AG04450 (cell line): ENCODE measurements around the gene PRM3. TPM values are rescaled to one million over a fixed set of nuclear protein-coding genes. Genes with fewer than 3 reads are reported as not detected.
A peak's percentile ranks its signal among the peaks of the same experiment; 100 is the strongest.

ENCODE experiments used
- CTCF ChIA-PET: fragments of 300-600, 350-600 bp; formaldehyde crosslinking; extraction: SDS; loops from one replicate; lab custom pipeline; 2022; ENCODE audit warnings: antibody characterized with exemption, inconsistent platforms; lab: Charles Lee
- POLR2A ChIA-PET: fragments of 350-600 bp; formaldehyde crosslinking; extraction: SDS; loops from one replicate; lab custom pipeline; 2021; ENCODE audit warnings: antibody characterized with exemption, inconsistent platforms; lab: Yijun Ruan, JAX
- DNase-seq: peaks from one replicate; pipeline ENCODE4 v3.0.0-alpha.2; 2011; ENCODE audit warnings: low read depth, low spot score
- H3K27ac ChIP-seq: one replicate; pipeline ENCODE4 v1.5.1; 2012; ENCODE audit warnings: low read depth, low read length, control low read depth
- H3K27me3 ChIP-seq: one replicate; pipeline ENCODE4 v1.6.0; 2012; ENCODE audit warnings: low read length; ENCODE audit not compliant: control insufficient read depth, insufficient read depth
- H3K4me3 ChIP-seq: 2 replicates; pipeline ENCODE4 v1.5.1; 2011; ENCODE audit warnings: mild to moderate bottlenecking, low read depth, low read length, control low read depth
- H3K9me3 ChIP-seq: 2 replicates; pipeline ENCODE4 v1.5.1; 2012; ENCODE audit warnings: low read length; ENCODE audit not compliant: control insufficient read depth, insufficient read depth
- polyA plus RNA-seq: library from polyadenylated mRNA; depleted of rRNA; stranded (reverse); fragments of >200 nt; gene quantifications from 2 replicates; pipeline ENCODE4 v1.2.3, GENCODE V29; 2011
- TF ChIP-seq, protein P1 (sequence below): IDR thresholded peaks from 2 replicates; pipeline ENCODE4 v1.5.1; 2011; ENCODE audit warnings: low read depth, low read length, control low read depth, inconsistent platforms

PRM3 gene
- polyA plus RNA-seq, 1 experiment, result not detected

DNA sequence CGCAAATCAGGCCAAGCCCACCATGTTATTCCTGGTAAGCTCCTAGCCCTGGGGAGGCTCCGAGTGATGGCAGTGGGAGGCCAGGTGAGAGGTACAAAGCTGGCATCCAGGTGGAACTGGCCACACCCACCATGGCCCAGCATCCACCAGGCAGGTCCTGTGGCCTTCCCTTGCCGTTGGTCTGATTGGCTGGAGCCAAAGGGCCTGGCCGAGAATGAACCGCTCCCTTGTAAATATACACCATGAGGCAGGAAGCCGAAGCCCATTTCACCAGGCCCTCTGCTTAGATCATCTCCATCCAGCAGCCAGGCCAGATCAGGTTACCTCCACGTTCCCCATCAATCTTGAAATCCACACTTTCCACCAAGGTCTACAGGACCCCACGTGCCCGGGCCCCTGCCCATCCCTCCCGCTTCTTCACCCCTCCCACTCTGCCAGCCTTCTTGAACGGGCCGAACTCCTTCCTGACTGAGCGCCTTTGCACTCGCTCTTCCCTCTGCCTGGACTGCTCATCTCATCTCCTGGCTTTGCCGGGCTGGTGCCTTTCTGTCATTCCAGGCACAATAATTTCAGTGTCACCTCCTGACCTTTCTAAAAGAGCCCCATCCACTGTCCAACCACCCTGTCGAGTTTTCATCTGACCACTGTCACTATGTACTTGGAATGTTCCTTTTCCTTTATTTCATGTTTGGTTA, 23.2 kb downstream of the PRM3 start:
- TF ChIP-seq, protein P1, sequence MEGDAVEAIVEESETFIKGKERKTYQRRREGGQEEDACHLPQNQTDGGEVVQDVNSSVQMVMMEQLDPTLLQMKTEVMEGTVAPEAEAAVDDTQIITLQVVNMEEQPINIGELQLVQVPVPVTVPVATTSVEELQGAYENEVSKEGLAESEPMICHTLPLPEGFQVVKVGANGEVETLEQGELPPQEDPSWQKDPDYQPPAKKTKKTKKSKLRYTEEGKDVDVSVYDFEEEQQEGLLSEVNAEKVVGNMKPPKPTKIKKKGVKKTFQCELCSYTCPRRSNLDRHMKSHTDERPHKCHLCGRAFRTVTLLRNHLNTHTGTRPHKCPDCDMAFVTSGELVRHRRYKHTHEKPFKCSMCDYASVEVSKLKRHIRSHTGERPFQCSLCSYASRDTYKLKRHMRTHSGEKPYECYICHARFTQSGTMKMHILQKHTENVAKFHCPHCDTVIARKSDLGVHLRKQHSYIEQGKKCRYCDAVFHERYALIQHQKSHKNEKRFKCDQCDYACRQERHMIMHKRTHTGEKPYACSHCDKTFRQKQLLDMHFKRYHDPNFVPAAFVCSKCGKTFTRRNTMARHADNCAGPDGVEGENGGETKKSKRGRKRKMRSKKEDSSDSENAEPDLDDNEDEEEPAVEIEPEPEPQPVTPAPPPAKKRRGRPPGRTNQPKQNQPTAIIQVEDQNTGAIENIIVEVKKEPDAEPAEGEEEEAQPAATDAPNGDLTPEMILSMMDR, result no peak
- peaks cover 6% of the 10 kb centered on the region; the same call in 1 of the 2 replicates for H3K9me3 ChIP-seq
- no peak overlapping the region for H3K4me3 ChIP-seq
- peak; percentile 55 for DNase-seq
- H3K27ac ChIP-seq, result peak overlapping the region; percentile 12
- ChIA-PET CTCF (interaction anchor here (2.7 kb wide), 1 partner anchor 286 kb away, joined by 8 read pairs; no protein-coding TSS in a partner anchor), POLR2A (interaction anchor here (0.6 to 0.7 kb wide), 2 partner anchors 150 to 608 kb away, joined by 3 to 4 read pairs; no protein-coding TSS in a partner anchor)
- H3K27me3 ChIP-seq, result no peaks in the 10 kb centered on the region

DNA sequence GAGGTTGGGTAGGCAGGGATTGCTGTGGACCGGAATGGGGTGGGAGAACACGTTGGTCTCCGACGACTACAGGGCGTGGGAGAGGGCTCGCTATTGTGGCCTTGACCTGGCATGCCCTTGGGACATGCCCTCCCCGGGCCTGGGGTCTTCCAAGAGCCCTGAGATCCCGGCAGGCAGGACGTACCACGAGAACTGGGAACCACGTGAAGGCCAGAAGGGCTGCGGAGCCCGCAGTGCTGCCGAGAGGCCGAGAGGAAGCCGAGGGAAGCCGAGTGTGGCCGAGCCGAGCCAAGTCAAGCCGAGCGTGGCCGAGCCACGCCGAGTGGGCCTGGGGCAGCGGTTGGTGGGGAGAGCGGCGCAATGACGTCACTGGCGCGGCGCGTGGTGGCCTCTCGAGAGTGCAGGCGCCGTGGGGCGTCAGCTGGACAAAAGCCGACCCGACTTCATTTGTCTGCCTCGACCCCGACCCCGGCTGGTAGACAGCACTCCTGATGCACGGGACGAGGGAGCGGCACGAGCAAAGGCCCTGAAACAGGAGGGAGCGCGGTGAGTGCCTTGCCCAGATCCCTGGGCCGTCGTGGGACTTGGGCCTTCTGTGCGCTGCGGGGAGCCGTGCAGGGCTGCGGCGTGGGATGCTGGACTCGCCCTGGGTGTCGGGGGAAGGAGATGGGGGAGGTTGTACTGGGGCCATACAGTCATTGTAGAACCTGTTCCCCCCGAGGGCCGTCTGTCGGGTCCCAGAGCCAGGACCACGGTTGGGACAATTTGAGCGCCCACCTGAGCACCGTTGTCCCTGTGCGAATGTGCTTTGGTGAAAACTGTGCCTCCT, 24.0 kb downstream of the PRM3 start:
- peak overlapping the region; percentile 12 for H3K27ac ChIP-seq
- no peak for DNase-seq
- peaks cover 6% of the 10 kb centered on the region; the same call in 1 of the 2 replicates for H3K9me3 ChIP-seq
- ChIA-PET CTCF (interaction anchor here (2.7 kb wide), 1 partner anchor 286 kb away, joined by 8 read pairs; no protein-coding TSS in a partner anchor), POLR2A (no interaction called here)
- no peak overlapping the region for H3K4me3 ChIP-seq
- TF ChIP-seq, protein P1, result no peak
- H3K27me3 ChIP-seq, result no peaks in the 10 kb centered on the region

DNA sequence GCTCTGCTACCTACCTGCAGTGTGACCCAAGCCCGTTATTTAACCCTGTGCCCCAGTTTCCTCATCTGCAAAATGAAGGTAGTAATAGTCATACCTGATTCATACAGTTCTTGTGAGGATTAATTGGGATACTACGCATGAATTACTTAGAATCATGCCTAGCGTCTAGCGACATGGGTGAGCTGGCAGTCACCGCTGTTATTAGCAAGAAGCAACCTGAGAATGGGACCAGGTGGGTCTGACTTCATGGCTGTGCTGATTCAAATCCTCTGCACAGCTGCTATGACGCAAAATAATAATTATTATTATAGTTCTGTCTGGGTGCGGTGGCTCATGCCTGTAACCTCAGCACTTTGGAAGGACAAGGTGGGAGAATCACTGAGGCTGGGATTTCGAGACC, 25.3 kb downstream of the PRM3 start:
- Histone ChIP-seq H3K9me3 (peaks cover 6% of the 10 kb centered on the region; the same call in 1 of the 2 replicates), H3K27ac (no peak overlapping the region), H3K4me3 (no peak overlapping the region), H3K27me3 (no peaks in the 10 kb centered on the region)
- TF ChIP-seq, protein P1, result no peak
- ChIA-PET POLR2A (interaction anchor here (0.6 to 1.0 kb wide), 3 partner anchors 44 to 264 kb away, joined by 3 to 17 read pairs (median 3); no protein-coding TSS in a partner anchor), CTCF (interaction anchor here (1.3 to 1.5 kb wide), 2 partner anchors 277 to 285 kb away, joined by 4 read pairs; no protein-coding TSS in a partner anchor)
- no peak for DNase-seq

DNA sequence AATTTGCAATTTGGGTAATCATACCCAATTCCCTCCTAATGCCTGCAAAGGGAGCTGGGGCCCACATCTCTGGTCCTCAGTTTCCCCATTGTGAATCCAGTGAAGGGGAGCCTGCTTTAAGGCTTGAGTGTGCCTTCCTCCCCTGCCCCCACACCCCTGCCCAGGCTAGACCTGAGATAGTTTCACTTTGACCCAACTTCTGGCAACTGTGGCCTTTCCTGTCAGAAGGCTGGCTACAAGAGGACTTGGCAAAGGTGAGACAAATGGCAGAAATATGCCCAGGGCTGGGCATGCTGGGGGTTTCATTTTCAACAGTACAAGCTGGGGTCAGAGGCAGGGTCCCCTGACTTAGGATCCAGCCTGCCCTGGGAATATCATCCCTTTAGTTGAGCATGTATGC, 27.4 kb downstream of the PRM3 start:
- TF ChIP-seq, protein P1, result no peak
- POLR2A ChIA-PET, result interaction anchor here (1.1 kb wide), 1 partner anchor 141 kb away, joined by 3 read pairs; no protein-coding TSS in a partner anchor
- DNase-seq, result no peak
- H3K4me3 ChIP-seq, result no peak overlapping the region
- no peak overlapping the region for H3K27ac ChIP-seq
- H3K9me3 ChIP-seq, result peaks cover 6% of the 10 kb centered on the region; the same call in 1 of the 2 replicates
- CTCF ChIA-PET, result interaction anchor here (2.2 kb wide), 1 partner anchor 282 kb away, joined by 10 read pairs; no protein-coding TSS in a partner anchor
- no peaks in the 10 kb centered on the region for H3K27me3 ChIP-seq
